ENCODE results near the gene TREML4.

TREML4 gene

DNA sequence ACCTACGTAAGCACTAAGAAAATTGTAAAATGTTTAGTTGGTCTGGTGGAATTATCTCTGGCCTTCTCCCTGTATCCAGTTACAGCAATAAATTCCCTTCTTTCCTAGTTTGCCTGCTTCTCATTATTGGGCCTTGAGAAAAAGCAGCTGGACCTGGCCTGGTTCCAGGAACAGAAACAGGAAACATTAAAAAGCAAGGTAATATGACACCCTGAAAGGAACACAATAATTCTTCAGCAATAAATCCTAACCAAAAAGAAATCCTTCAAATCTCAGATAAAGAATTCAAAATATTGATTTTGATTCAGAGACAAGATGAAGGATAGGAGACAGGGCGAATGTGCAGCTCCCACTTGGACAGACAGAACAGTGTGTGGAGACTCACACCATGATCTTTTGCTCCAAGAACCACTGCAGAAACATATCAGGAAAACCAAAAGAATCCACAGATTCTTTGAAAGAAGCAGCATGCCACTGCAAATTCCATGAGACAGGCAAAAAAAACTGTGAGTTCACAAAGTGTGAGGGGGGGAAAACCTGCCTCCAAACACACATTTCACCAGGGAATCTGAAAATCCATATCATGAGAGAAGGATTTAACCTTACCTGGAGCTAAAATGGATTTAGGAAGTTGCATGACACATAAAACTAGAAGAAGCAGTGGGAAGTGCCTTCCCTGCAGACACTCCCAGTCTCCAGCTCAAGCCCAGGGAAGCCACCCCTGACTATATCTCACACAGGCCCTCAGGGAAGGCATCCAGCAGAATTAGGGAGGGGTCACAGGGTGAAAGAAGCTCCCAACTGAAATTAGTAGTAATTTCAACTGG, 29.4 kb downstream of the TREML4 start (continued):
- TF ChIP-seq ZNF311 (tag by site-specific recombination; IDR thresholded peaks at IDR 0.05; ENCODE audit: borderline replicate concordance) (no peak), PRDM10 (tag by site-specific recombination; IDR thresholded peaks at IDR 0.05) (peak; percentile 32; the same call in 1 of the 2 replicates), ZNF596 (tag by site-specific recombination; IDR thresholded peaks at IDR 0.05) (no peak), ZNF18 (tag by site-specific recombination; IDR thresholded peaks at IDR 0.05) (peak; percentile 75), PATZ1 (tag by site-specific recombination; IDR thresholded peaks at IDR 0.05) (no peak), ZNF341 (tag by site-specific recombination; IDR thresholded peaks at IDR 0.05; ENCODE audit: low read depth) (no peak), ZNF544 (tag by site-specific recombination; IDR thresholded peaks at IDR 0.05) (no peak), ZNF274 (IDR thresholded peaks at IDR 0.05; ENCODE audit: low read length) (no peak), ZNF274 (tag by site-specific recombination; IDR thresholded peaks at IDR 0.05; ENCODE audit: borderline replicate concordance) (no peak), ZSCAN30 (tag by site-specific recombination; IDR thresholded peaks at IDR 0.05) (peak; percentile 75; the same call in 1 of the 2 replicates), ZBTB10 (tag by site-specific recombination; IDR thresholded peaks at IDR 0.05) (no peak), ZNF211 (tag by site-specific recombination; IDR thresholded peaks at IDR 0.05; ENCODE audit: low read depth) (no peak), ZNF521 (tag by site-specific recombination; IDR thresholded peaks at IDR 0.05) (no peak), HOXC10 (CRISPR knock-in tag; IDR thresholded peaks at IDR 0.05) (no peak)
- TF ChIP-seq, protein P1, sequence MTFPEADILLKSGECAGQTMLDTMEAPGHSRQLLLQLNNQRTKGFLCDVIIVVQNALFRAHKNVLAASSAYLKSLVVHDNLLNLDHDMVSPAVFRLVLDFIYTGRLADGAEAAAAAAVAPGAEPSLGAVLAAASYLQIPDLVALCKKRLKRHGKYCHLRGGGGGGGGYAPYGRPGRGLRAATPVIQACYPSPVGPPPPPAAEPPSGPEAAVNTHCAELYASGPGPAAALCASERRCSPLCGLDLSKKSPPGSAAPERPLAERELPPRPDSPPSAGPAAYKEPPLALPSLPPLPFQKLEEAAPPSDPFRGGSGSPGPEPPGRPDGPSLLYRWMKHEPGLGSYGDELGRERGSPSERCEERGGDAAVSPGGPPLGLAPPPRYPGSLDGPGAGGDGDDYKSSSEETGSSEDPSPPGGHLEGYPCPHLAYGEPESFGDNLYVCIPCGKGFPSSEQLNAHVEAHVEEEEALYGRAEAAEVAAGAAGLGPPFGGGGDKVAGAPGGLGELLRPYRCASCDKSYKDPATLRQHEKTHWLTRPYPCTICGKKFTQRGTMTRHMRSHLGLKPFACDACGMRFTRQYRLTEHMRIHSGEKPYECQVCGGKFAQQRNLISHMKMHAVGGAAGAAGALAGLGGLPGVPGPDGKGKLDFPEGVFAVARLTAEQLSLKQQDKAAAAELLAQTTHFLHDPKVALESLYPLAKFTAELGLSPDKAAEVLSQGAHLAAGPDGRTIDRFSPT (tag by site-specific recombination; IDR thresholded peaks at IDR 0.05) = no peak
- TF ChIP-seq, protein P2, sequence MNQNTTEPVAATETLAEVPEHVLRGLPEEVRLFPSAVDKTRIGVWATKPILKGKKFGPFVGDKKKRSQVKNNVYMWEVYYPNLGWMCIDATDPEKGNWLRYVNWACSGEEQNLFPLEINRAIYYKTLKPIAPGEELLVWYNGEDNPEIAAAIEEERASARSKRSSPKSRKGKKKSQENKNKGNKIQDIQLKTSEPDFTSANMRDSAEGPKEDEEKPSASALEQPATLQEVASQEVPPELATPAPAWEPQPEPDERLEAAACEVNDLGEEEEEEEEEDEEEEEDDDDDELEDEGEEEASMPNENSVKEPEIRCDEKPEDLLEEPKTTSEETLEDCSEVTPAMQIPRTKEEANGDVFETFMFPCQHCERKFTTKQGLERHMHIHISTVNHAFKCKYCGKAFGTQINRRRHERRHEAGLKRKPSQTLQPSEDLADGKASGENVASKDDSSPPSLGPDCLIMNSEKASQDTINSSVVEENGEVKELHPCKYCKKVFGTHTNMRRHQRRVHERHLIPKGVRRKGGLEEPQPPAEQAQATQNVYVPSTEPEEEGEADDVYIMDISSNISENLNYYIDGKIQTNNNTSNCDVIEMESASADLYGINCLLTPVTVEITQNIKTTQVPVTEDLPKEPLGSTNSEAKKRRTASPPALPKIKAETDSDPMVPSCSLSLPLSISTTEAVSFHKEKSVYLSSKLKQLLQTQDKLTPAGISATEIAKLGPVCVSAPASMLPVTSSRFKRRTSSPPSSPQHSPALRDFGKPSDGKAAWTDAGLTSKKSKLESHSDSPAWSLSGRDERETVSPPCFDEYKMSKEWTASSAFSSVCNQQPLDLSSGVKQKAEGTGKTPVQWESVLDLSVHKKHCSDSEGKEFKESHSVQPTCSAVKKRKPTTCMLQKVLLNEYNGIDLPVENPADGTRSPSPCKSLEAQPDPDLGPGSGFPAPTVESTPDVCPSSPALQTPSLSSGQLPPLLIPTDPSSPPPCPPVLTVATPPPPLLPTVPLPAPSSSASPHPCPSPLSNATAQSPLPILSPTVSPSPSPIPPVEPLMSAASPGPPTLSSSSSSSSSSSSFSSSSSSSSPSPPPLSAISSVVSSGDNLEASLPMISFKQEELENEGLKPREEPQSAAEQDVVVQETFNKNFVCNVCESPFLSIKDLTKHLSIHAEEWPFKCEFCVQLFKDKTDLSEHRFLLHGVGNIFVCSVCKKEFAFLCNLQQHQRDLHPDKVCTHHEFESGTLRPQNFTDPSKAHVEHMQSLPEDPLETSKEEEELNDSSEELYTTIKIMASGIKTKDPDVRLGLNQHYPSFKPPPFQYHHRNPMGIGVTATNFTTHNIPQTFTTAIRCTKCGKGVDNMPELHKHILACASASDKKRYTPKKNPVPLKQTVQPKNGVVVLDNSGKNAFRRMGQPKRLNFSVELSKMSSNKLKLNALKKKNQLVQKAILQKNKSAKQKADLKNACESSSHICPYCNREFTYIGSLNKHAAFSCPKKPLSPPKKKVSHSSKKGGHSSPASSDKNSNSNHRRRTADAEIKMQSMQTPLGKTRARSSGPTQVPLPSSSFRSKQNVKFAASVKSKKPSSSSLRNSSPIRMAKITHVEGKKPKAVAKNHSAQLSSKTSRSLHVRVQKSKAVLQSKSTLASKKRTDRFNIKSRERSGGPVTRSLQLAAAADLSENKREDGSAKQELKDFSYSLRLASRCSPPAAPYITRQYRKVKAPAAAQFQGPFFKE (tag by site-specific recombination; IDR thresholded peaks at IDR 0.05; ENCODE audit: borderline replicate concordance) = no peak
- TF ChIP-seq, protein P3, sequence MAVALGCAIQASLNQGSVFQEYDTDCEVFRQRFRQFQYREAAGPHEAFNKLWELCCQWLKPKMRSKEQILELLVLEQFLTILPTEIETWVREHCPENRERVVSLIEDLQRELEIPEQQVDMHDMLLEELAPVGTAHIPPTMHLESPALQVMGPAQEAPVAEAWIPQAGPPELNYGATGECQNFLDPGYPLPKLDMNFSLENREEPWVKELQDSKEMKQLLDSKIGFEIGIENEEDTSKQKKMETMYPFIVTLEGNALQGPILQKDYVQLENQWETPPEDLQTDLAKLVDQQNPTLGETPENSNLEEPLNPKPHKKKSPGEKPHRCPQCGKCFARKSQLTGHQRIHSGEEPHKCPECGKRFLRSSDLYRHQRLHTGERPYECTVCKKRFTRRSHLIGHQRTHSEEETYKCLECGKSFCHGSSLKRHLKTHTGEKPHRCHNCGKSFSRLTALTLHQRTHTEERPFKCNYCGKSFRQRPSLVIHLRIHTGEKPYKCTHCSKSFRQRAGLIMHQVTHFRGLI (tag by site-specific recombination; IDR thresholded peaks at IDR 0.05) = no peak
